Gastroesophageal sphincter (tissue), 3 donors: ENCODE results near the gene MEIS2.

Source experiments
- CTCF ChIP-seq, 4 experiments: fragments of 200-600 bp in 2 of 4; fragments of 450-650 bp in 2 of 4; sonication (generic) in 1 of 4; IDR thresholded peaks; one replicate each; pipeline ENCODE4 v1.5.1; 2017 to 2019; ENCODE audit warnings: antibody characterized with exemption in 4 of 4, mild to moderate bottlenecking in 2 of 4, moderate library complexity in 2 of 4
- POLR2A ChIP-seq, 2 donors: fragments of 450-650 bp; IDR thresholded peaks; one replicate each; pipeline ENCODE4 v1.6.1; 2017; ENCODE audit warnings: antibody characterized with exemption in 2 of 2, mild to moderate bottlenecking in 2 of 2, moderate library complexity in 1 of 2

DNA sequence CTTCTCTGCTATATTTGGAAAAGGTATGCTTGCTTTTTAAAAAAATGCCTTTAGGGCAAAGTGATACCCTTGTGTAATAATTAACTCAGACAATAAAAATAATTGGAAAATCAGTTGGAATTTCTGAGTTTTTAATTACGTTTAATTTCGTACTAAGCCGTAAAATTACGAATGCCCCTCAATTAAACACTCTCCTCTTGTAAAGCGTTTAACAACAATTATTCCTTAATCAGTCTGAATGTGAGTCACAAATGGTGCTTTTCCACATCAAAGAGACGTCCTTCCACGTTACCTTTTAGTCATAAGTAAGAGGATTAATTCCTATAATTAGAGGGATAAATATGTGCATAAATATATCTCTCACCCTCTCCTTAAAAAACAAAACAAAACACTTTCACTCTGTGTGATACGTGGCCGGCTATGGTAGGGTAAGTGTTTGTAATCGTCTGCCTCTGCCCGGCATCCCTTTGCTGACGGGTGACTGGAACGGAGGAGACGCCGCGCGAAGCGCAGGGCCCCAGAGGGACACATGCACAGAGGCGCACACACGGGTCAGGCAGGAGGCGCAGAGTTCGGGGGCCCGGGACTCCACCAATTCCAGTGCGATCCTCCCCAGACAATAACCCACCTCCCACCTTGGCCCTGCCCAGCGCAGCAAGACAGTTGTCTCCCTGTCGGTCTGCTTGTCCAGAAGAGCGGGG lies 9.7 kb upstream of the MEIS2 start:
- no peak for TF ChIP-seq CTCF (IDR thresholded peaks at IDR 0.05)
- no peak for TF ChIP-seq POLR2A (IDR thresholded peaks at IDR 0.05)
